ENCODE results near the gene MYH16.
A peak's percentile ranks its signal among the peaks of the same experiment; 100 is the strongest.

MYH16 gene

GRCh38 chr7:99252166-99252895 lies 20.3 kb upstream of the MYH16 start:
- H3K27me3 ChIP-seq (ENCODE audit: insufficient read depth, insufficient read length): no peaks in the 10 kb centered on the region
- H3K4me3 ChIP-seq (ENCODE audit: insufficient read length, low read depth): no peak overlapping the region
- peaks cover 3% of the 10 kb centered on the region for H3K4me1 ChIP-seq (ENCODE audit: insufficient read depth, insufficient read length)
- DNase-seq (ENCODE audit: low read depth, low spot score): peak; percentile 15
- H3K9ac ChIP-seq (ENCODE audit: insufficient read length, low read depth): no peak overlapping the region
- no peaks in the 10 kb centered on the region for H3K36me3 ChIP-seq (ENCODE audit: insufficient read depth, insufficient read length, low read length)
- no peak for TF ChIP-seq YY1 (IDR thresholded peaks at IDR 0.05; ENCODE audit: insufficient read depth, insufficient read length)
- no peak for TF ChIP-seq SUZ12 (IDR thresholded peaks at IDR 0.05; ENCODE audit: extremely low read depth, insufficient read depth, insufficient read length)
- TF ChIP-seq ZNF274 (IDR thresholded peaks at IDR 0.05; ENCODE audit: low read depth, low read length): no peak
- H3K9me3 ChIP-seq (ENCODE audit: insufficient read depth, low read length): no peaks in the 10 kb centered on the region

- no peaks in the 10 kb centered on the region for H3K27me3 ChIP-seq (ENCODE audit: insufficient read depth, insufficient read length)
- H3K4me3 ChIP-seq (ENCODE audit: insufficient read length, low read depth): no peak overlapping the region
- DNase-seq (ENCODE audit: low read depth, low spot score): no peak
- no peak overlapping the region for H3K9ac ChIP-seq (ENCODE audit: insufficient read length, low read depth)
- no peaks in the 10 kb centered on the region for H3K9me3 ChIP-seq (ENCODE audit: insufficient read depth, low read length)
- H3K4me1 ChIP-seq (ENCODE audit: insufficient read depth, insufficient read length): peaks cover 3% of the 10 kb centered on the region
- H3K36me3 ChIP-seq (ENCODE audit: insufficient read depth, insufficient read length, low read length): no peaks in the 10 kb centered on the region
- no peak for TF ChIP-seq SUZ12 (IDR thresholded peaks at IDR 0.05; ENCODE audit: extremely low read depth, insufficient read depth, insufficient read length)
- TF ChIP-seq YY1 (IDR thresholded peaks at IDR 0.05; ENCODE audit: insufficient read depth, insufficient read length): no peak
- no peak for TF ChIP-seq ZNF274 (IDR thresholded peaks at IDR 0.05; ENCODE audit: low read depth, low read length)
Observed at GRCh38 chr7:99253369-99253768, 19.3 kb upstream of the MYH16 start.

- TF ChIP-seq YY1 (IDR thresholded peaks at IDR 0.05; ENCODE audit: insufficient read depth, insufficient read length): no peak
- no peak for TF ChIP-seq SUZ12 (IDR thresholded peaks at IDR 0.05; ENCODE audit: extremely low read depth, insufficient read depth, insufficient read length)
- no peak for TF ChIP-seq ZNF274 (IDR thresholded peaks at IDR 0.05; ENCODE audit: low read depth, low read length)
- no peaks in the 10 kb centered on the region for H3K4me1 ChIP-seq (ENCODE audit: insufficient read depth, insufficient read length)
Observed at GRCh38 chr7:99254390-99254789, 18.2 kb upstream of the MYH16 start.

GRCh38 chr7:99255463-99255862 lies 17.2 kb upstream of the MYH16 start:
- Histone ChIP-seq H3K9ac (ENCODE audit: insufficient read length, low read depth) (no peak overlapping the region), H3K4me3 (ENCODE audit: insufficient read length, low read depth) (no peak overlapping the region), H3K36me3 (ENCODE audit: insufficient read depth, insufficient read length, low read length) (no peaks in the 10 kb centered on the region), H3K9me3 (ENCODE audit: insufficient read depth, low read length) (no peaks in the 10 kb centered on the region), H3K27me3 (ENCODE audit: insufficient read depth, insufficient read length) (no peaks in the 10 kb centered on the region), H3K4me1 (ENCODE audit: insufficient read depth, insufficient read length) (no peaks in the 10 kb centered on the region)
- TF ChIP-seq YY1 (IDR thresholded peaks at IDR 0.05; ENCODE audit: insufficient read depth, insufficient read length) (no peak), ZNF274 (IDR thresholded peaks at IDR 0.05; ENCODE audit: low read depth, low read length) (no peak), SUZ12 (IDR thresholded peaks at IDR 0.05; ENCODE audit: extremely low read depth, insufficient read depth, insufficient read length) (no peak)
- no peak for DNase-seq (ENCODE audit: low read depth, low spot score)

More at GRCh38 chr7:99254390-99254789, 18.2 kb upstream of the MYH16 start:
- Histone ChIP-seq H3K27me3 (ENCODE audit: insufficient read depth, insufficient read length) (no peaks in the 10 kb centered on the region), H3K9me3 (ENCODE audit: insufficient read depth, low read length) (no peaks in the 10 kb centered on the region), H3K9ac (ENCODE audit: insufficient read length, low read depth) (no peak overlapping the region), H3K36me3 (ENCODE audit: insufficient read depth, insufficient read length, low read length) (no peaks in the 10 kb centered on the region), H3K4me3 (ENCODE audit: insufficient read length, low read depth) (no peak overlapping the region)
- DNase-seq (ENCODE audit: low read depth, low spot score): no peak

- TF ChIP-seq SUZ12 (IDR thresholded peaks at IDR 0.05; ENCODE audit: extremely low read depth, insufficient read depth, insufficient read length): no peak
- no peak for TF ChIP-seq ZNF274 (IDR thresholded peaks at IDR 0.05; ENCODE audit: low read depth, low read length)
- no peak for TF ChIP-seq YY1 (IDR thresholded peaks at IDR 0.05; ENCODE audit: insufficient read depth, insufficient read length)
- H3K9me3 ChIP-seq (ENCODE audit: insufficient read depth, low read length): no peaks in the 10 kb centered on the region
- H3K36me3 ChIP-seq (ENCODE audit: insufficient read depth, insufficient read length, low read length): no peaks in the 10 kb centered on the region
- no peaks in the 10 kb centered on the region for H3K4me1 ChIP-seq (ENCODE audit: insufficient read depth, insufficient read length)
- no peaks in the 10 kb centered on the region for H3K27me3 ChIP-seq (ENCODE audit: insufficient read depth, insufficient read length)
- H3K4me3 ChIP-seq (ENCODE audit: insufficient read length, low read depth): no peak overlapping the region
- H3K9ac ChIP-seq (ENCODE audit: insufficient read length, low read depth): no peak overlapping the region
- DNase-seq (ENCODE audit: low read depth, low spot score): no peak
Observed at GRCh38 chr7:99257065-99257464, 15.6 kb upstream of the MYH16 start.

GRCh38 chr7:99257675-99258074 lies 15.0 kb upstream of the MYH16 start:
- Histone ChIP-seq H3K36me3 (ENCODE audit: insufficient read depth, insufficient read length, low read length) (no peaks in the 10 kb centered on the region), H3K4me1 (ENCODE audit: insufficient read depth, insufficient read length) (no peaks in the 10 kb centered on the region), H3K4me3 (ENCODE audit: insufficient read length, low read depth) (no peak overlapping the region), H3K27me3 (ENCODE audit: insufficient read depth, insufficient read length) (no peaks in the 10 kb centered on the region), H3K9ac (ENCODE audit: insufficient read length, low read depth) (no peak overlapping the region), H3K9me3 (ENCODE audit: insufficient read depth, low read length) (no peaks in the 10 kb centered on the region)
- TF ChIP-seq SUZ12 (IDR thresholded peaks at IDR 0.05; ENCODE audit: extremely low read depth, insufficient read depth, insufficient read length): no peak
- no peak for TF ChIP-seq YY1 (IDR thresholded peaks at IDR 0.05; ENCODE audit: insufficient read depth, insufficient read length)
- no peak for DNase-seq (ENCODE audit: low read depth, low spot score)

- no peaks in the 10 kb centered on the region for H3K4me1 ChIP-seq (ENCODE audit: insufficient read depth, insufficient read length)
- no peak for TF ChIP-seq SUZ12 (IDR thresholded peaks at IDR 0.05; ENCODE audit: extremely low read depth, insufficient read depth, insufficient read length)
- TF ChIP-seq ZNF274 (IDR thresholded peaks at IDR 0.05; ENCODE audit: low read depth, low read length): no peak
- no peak for TF ChIP-seq YY1 (IDR thresholded peaks at IDR 0.05; ENCODE audit: insufficient read depth, insufficient read length)
- no peaks in the 10 kb centered on the region for H3K36me3 ChIP-seq (ENCODE audit: insufficient read depth, insufficient read length, low read length)
- H3K27me3 ChIP-seq (ENCODE audit: insufficient read depth, insufficient read length): no peaks in the 10 kb centered on the region
- no peak overlapping the region for H3K4me3 ChIP-seq (ENCODE audit: insufficient read length, low read depth)
- H3K9ac ChIP-seq (ENCODE audit: insufficient read length, low read depth): no peak overlapping the region
- no peaks in the 10 kb centered on the region for H3K9me3 ChIP-seq (ENCODE audit: insufficient read depth, low read length)
- DNase-seq (ENCODE audit: low read depth, low spot score): no peak
Observed at GRCh38 chr7:99258501-99258900, 14.1 kb upstream of the MYH16 start.
